Lower leg skin (tissue), 4 donors: Measurements from ENCODE around the gene ICAM5. TPM values are rescaled to one million over a fixed set of nuclear protein-coding genes. Genes with fewer than 3 reads are reported as not detected.

Experiments used
- DNase-seq, 2 donors: peaks; one replicate each; pipeline ENCODE4 v3.0.0-alpha.2; 2019; ENCODE audit warnings: low spot score in 2 of 2
- H3K4me3 ChIP-seq: fragments of 200-600 bp; sonication (generic); 2 replicates; pipeline ENCODE4 v1.5.1; 2017; ENCODE audit warnings: mild to moderate bottlenecking, low read depth; ENCODE audit not compliant: poor library complexity, severe bottlenecking
- CTCF ChIP-seq, 3 donors: fragments of 450-650 bp; IDR thresholded peaks; one replicate each; pipeline ENCODE4 v1.5.1; 2016; ENCODE audit warnings: antibody characterized with exemption in 3 of 3, mild to moderate bottlenecking in 3 of 3, moderate library complexity in 2 of 3
- POLR2A ChIP-seq, 2 donors: fragments of 450-650 bp; IDR thresholded peaks; one replicate each; pipeline ENCODE4 v1.6.1; 2016 to 2017; ENCODE audit warnings: antibody characterized with exemption in 2 of 2, mild to moderate bottlenecking in 1 of 2, moderate library complexity in 1 of 2
- WGBS, 2 donors: methylation state at CpG; one replicate each; pipeline ENCODE4 v1.1.5; 2018; 5-methylcytosine and 5-hydroxymethylcytosine counted together
- intact Hi-C: fragments of 100-400 bp; cut with DNase I; formaldehyde crosslinking; loops from one replicate; pipeline ENCODE4 v1.15.0; 2023; ENCODE audit warnings: low total_unique reads
- total RNA-seq, 4 donors: library from RNA; depleted of rRNA; stranded (reverse); fragments of >200 nt; gene quantifications; one replicate each; pipeline ENCODE4 v1.1.0, GENCODE V29; 2016

The ICAM5 gene
- total RNA-seq, 4 donors from 2014 or later = 0.13 to 0.20 TPM; not detected in 2

GRCh38 chr19:10284065-10284959 lies 5.4 kb upstream of the ICAM5 start:
- TF ChIP-seq CTCF (IDR thresholded peaks at IDR 0.05) (no peak), POLR2A (IDR thresholded peaks at IDR 0.05) (no peak)
- no peak for DNase-seq
- H3K4me3 ChIP-seq = no peak overlapping the region
- 91 to 94% methylated on average over 32 to 34 of the region's 34 CpGs for WGBS, 2 donors
- intact Hi-C loops = no loop called here

GRCh38 chr19:10284960-10285278 lies 4.8 kb upstream of the ICAM5 start:
- H3K4me3 ChIP-seq = no peak overlapping the region
- WGBS, 2 donors = 94 to 95% methylated on average over 13 of the region's 13 CpGs
- DNase-seq = no peak
- no peak for TF ChIP-seq POLR2A (IDR thresholded peaks at IDR 0.05)
- TF ChIP-seq CTCF (IDR thresholded peaks at IDR 0.05) = no peak
- intact Hi-C loops = no loop called here

GRCh38 chr19:10285393-10285792 lies 4.4 kb upstream of the ICAM5 start:
- DNase-seq = no peak
- intact Hi-C loops = no loop called here
- H3K4me3 ChIP-seq = no peak overlapping the region
- no peak for TF ChIP-seq POLR2A (IDR thresholded peaks at IDR 0.05)
- no peak for TF ChIP-seq CTCF (IDR thresholded peaks at IDR 0.05)
- WGBS, 2 donors = 91 to 96% methylated on average over 4 of the region's 4 CpGs

- WGBS, 2 donors = 8 to 14% methylated on average over 28 to 45 of the region's 59 CpGs
- peak in 1 of 2 donors; percentile 91 for DNase-seq
- no peak within 1 kb of the TSS for H3K4me3 ChIP-seq
- TF ChIP-seq CTCF (IDR thresholded peaks at IDR 0.05) (no peak), POLR2A (IDR thresholded peaks at IDR 0.05) (no peak)
- intact Hi-C loops = no loop called here
Observed at GRCh38 chr19:10286803-10287737, 2.7 kb upstream of the ICAM5 start, which contains the start of gene ICAM4. Gene ICAM4, plus strand, starts transcription at chr19:10286955. Its CDS starts 58 bp downstream, at chr19:10287013.

GRCh38 chr19:10288662-10289166 lies 1.0 kb upstream of the ICAM5 start:
- WGBS, 2 donors = 3 to 4% methylated on average over 23 of the region's 23 CpGs
- no peak for DNase-seq
- intact Hi-C loops = no loop called here
- TF ChIP-seq POLR2A (IDR thresholded peaks at IDR 0.05) (no peak), CTCF (IDR thresholded peaks at IDR 0.05) (no peak)
- H3K4me3 ChIP-seq = no peak overlapping the region
